ENCODE data around the gene CCDC6. TPM values are rescaled to one million over a fixed set of nuclear protein-coding genes. Genes with fewer than 3 reads are reported as not detected.

Gene CCDC6
- total and polyA plus RNA-seq, 9 of the 15 experiments (the other 6 are each of a cell fraction or from before 2014, with no cell fraction given): 10.4 to 41.0 (median 20.9) TPM

DNA sequence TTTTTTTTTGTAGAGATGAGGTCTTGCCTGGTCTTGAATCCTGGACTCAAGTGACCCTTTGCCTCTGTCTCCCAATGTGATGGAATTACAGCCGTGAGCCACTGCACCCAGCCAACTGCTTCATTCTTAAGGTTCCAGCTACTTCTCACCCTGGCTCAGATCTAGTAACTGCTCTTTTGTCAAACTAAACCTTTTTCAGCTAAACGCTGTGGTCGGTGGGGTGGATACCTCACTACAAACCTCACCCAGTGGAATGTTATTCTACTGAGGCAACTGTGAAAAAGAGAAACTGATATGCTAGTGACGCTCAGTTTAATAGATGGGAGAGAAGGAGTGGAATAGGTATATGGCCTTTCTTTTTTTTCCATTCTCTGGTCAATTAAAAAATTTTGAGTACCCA, 151.4 kb downstream of the CCDC6 start:
- H3K27ac ChIP-seq (ENCODE audit: extremely low read depth, low read depth, low read length): no peak overlapping the region
- H3K9me3 ChIP-seq (replicated peaks; ENCODE audit: control insufficient read depth, insufficient read depth, low read depth, low read length): no peaks in the 10 kb centered on the region
- no peak overlapping the region for H3K4me2 ChIP-seq (ENCODE audit: insufficient read depth, low read length)
- H3K79me2 ChIP-seq (ENCODE audit: control insufficient read depth, insufficient read depth, low read length): no peaks in the 10 kb centered on the region
- FAIRE-seq (no peak), ATAC-seq (no peak), DNase-seq (ENCODE audit: extremely low read depth in 1 of 4, low spot score in 3 of 4) (no peak)
- in situ Hi-C loops (cut with MboI): no loop called here
- BruUV-seq (replicated peaks): no TSS peak
- CTCF ChIA-PET (ENCODE audit: low intra/inter-chr PET ratio): no interaction called here
- H4K20me1 ChIP-seq (replicated peaks; ENCODE audit: control insufficient read depth, insufficient read depth, low read length): no peaks in the 10 kb centered on the region
- no peaks in the 10 kb centered on the region for H3K9me1 ChIP-seq (ENCODE audit: control insufficient read depth, insufficient read depth, low read length)
- H3K4me1 ChIP-seq (replicated peaks in 1 of 2; ENCODE audit: control insufficient read depth in 2 of 2, insufficient read depth in 2 of 2, low read length in 2 of 2): no peaks in the 10 kb centered on the region
- intact Hi-C loops (cut with micrococcal nuclease): no loop called here
- no peak overlapping the region for H3K4me3 ChIP-seq
- H3K9ac ChIP-seq (ENCODE audit: insufficient read depth in 1 of 2, low read depth in 2 of 2, low read length in 2 of 2): no peak overlapping the region
- 8% methylated on average over 4 of the region's 4 CpGs for WGBS (ENCODE audit: insufficient coverage, low coverage, missing lambda C conversion rate)
- H3K27me3 ChIP-seq (ENCODE audit: control insufficient read depth in 2 of 2, insufficient read depth in 2 of 2, low read length in 2 of 2): no peaks in the 10 kb centered on the region; a peak in 1 of 5 replicates
- H2AFZ ChIP-seq (ENCODE audit: low read depth, low read length): no peak overlapping the region
- no peaks in the 10 kb centered on the region for H3K36me3 ChIP-seq (ENCODE audit: control insufficient read depth, insufficient read depth, low read length)
- POLR2A ChIA-PET: interaction anchor here (1.3 kb wide), 1 partner anchor 14 kb away, joined by 3 read pairs; no protein-coding TSS in a partner anchor
- TF ChIP-seq ZNF282 (CRISPR knock-in tag; IDR thresholded peaks at IDR 0.05) (no peak), HDAC2 (IDR thresholded peaks at IDR 0.05) (no peak), ZNF354B (CRISPR knock-in tag; IDR thresholded peaks at IDR 0.05) (no peak), SPI1 (IDR thresholded peaks at IDR 0.05; ENCODE audit: borderline replicate concordance, low read depth, low read length) (no peak), ZNF507 (tag; conservative IDR thresholded peaks at IDR 0.05) (no peak), RUNX1 (IDR thresholded peaks at IDR 0.05; ENCODE audit: low read depth) (no peak), NCOA2 (IDR thresholded peaks at IDR 0.05; ENCODE audit: partially characterized antibody in 2 of 2) (no peak)
- TF ChIP-seq, protein P1, sequence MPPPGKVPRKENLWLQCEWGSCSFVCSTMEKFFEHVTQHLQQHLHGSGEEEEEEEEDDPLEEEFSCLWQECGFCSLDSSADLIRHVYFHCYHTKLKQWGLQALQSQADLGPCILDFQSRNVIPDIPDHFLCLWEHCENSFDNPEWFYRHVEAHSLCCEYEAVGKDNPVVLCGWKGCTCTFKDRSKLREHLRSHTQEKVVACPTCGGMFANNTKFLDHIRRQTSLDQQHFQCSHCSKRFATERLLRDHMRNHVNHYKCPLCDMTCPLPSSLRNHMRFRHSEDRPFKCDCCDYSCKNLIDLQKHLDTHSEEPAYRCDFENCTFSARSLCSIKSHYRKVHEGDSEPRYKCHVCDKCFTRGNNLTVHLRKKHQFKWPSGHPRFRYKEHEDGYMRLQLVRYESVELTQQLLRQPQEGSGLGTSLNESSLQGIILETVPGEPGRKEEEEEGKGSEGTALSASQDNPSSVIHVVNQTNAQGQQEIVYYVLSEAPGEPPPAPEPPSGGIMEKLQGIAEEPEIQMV (tag; conservative IDR thresholded peaks at IDR 0.05; ENCODE audit: low read depth): no peak
- TF ChIP-seq, protein P2, sequence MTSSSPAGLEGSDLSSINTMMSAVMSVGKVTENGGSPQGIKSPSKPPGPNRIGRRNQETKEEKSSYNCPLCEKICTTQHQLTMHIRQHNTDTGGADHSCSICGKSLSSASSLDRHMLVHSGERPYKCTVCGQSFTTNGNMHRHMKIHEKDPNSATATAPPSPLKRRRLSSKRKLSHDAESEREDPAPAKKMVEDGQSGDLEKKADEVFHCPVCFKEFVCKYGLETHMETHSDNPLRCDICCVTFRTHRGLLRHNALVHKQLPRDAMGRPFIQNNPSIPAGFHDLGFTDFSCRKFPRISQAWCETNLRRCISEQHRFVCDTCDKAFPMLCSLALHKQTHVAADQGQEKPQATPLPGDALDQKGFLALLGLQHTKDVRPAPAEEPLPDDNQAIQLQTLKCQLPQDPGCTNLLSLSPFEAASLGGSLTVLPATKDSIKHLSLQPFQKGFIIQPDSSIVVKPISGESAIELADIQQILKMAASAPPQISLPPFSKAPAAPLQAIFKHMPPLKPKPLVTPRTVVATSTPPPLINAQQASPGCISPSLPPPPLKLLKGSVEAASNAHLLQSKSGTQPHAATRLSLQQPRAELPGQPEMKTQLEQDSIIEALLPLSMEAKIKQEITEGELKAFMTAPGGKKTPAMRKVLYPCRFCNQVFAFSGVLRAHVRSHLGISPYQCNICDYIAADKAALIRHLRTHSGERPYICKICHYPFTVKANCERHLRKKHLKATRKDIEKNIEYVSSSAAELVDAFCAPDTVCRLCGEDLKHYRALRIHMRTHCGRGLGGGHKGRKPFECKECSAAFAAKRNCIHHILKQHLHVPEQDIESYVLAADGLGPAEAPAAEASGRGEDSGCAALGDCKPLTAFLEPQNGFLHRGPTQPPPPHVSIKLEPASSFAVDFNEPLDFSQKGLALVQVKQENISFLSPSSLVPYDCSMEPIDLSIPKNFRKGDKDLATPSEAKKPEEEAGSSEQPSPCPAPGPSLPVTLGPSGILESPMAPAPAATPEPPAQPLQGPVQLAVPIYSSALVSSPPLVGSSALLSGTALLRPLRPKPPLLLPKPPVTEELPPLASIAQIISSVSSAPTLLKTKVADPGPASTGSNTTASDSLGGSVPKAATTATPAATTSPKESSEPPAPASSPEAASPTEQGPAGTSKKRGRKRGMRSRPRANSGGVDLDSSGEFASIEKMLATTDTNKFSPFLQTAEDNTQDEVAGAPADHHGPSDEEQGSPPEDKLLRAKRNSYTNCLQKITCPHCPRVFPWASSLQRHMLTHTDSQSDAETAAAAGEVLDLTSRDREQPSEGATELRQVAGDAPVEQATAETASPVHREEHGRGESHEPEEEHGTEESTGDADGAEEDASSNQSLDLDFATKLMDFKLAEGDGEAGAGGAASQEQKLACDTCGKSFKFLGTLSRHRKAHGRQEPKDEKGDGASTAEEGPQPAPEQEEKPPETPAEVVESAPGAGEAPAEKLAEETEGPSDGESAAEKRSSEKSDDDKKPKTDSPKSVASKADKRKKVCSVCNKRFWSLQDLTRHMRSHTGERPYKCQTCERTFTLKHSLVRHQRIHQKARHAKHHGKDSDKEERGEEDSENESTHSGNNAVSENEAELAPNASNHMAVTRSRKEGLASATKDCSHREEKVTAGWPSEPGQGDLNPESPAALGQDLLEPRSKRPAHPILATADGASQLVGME (CRISPR knock-in tag; IDR thresholded peaks at IDR 0.05): no peak
- TF ChIP-seq, protein P3, sequence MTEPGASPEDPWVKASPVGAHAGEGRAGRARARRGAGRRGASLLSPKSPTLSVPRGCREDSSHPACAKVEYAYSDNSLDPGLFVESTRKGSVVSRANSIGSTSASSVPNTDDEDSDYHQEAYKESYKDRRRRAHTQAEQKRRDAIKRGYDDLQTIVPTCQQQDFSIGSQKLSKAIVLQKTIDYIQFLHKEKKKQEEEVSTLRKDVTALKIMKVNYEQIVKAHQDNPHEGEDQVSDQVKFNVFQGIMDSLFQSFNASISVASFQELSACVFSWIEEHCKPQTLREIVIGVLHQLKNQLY (CRISPR knock-in tag; conservative IDR thresholded peaks at IDR 0.05): no peak
- TF ChIP-seq, protein P4, sequence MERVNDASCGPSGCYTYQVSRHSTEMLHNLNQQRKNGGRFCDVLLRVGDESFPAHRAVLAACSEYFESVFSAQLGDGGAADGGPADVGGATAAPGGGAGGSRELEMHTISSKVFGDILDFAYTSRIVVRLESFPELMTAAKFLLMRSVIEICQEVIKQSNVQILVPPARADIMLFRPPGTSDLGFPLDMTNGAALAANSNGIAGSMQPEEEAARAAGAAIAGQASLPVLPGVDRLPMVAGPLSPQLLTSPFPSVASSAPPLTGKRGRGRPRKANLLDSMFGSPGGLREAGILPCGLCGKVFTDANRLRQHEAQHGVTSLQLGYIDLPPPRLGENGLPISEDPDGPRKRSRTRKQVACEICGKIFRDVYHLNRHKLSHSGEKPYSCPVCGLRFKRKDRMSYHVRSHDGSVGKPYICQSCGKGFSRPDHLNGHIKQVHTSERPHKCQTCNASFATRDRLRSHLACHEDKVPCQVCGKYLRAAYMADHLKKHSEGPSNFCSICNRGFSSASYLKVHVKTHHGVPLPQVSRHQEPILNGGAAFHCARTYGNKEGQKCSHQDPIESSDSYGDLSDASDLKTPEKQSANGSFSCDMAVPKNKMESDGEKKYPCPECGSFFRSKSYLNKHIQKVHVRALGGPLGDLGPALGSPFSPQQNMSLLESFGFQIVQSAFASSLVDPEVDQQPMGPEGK (CRISPR knock-in tag; IDR thresholded peaks at IDR 0.05; ENCODE audit: borderline replicate concordance): no peak
